LNCAP (cell line): Measurements from ENCODE around the gene DPEP3.

ENCODE experiments used
- TF ChIP-seq, protein P1 (sequence below): fragments of 450-650 bp; IDR thresholded peaks from 2 replicates; pipeline ENCODE4 v1.5.1; 2017; ENCODE audit warnings: mild to moderate bottlenecking

Gene DPEP3

DNA sequence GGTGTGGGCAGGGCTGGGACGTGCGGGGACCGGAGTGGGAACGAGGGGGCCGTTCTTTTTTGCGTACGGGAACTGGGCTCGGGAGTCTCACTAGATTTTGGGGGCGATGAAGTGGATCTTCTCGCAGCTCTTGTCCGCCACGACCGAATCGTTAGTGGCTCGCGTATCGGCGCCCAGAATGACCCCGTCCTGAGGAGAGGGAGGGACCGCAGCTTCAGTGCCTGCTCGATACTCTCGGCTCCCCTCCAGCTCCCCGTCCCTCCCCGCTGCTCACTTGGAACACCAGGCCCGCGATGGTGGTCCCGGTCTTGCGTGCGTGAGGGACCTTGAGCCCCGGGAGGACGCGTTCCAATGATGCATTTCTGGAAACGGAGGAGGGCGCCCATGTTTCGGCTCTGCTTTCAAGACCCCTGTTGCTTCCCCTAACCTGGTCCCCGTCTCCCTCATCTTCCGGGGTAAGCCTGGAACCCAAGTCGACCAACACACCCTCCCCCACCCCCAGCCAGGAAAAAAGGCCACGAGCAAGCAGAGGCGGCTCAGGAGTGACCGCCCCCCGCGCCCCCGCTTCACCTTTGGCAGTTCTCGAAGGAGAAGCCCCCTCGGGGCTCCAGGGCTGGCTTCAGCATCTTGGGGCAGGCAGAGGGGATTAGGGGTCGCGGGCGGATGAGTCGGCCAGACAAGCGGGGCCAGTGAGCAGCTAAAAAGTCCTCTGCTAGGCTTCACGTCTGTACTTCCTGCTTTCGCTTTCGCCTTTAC, 44.0 kb downstream of the DPEP3 start, which contains the start of gene PSMB10:
TSS of gene PSMB10 (minus strand) at position 727 of the 756 bp plus-strand sequence. CDS start at position 626, 101 bp downstream.
- TF ChIP-seq, protein P1, sequence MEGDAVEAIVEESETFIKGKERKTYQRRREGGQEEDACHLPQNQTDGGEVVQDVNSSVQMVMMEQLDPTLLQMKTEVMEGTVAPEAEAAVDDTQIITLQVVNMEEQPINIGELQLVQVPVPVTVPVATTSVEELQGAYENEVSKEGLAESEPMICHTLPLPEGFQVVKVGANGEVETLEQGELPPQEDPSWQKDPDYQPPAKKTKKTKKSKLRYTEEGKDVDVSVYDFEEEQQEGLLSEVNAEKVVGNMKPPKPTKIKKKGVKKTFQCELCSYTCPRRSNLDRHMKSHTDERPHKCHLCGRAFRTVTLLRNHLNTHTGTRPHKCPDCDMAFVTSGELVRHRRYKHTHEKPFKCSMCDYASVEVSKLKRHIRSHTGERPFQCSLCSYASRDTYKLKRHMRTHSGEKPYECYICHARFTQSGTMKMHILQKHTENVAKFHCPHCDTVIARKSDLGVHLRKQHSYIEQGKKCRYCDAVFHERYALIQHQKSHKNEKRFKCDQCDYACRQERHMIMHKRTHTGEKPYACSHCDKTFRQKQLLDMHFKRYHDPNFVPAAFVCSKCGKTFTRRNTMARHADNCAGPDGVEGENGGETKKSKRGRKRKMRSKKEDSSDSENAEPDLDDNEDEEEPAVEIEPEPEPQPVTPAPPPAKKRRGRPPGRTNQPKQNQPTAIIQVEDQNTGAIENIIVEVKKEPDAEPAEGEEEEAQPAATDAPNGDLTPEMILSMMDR = no peak

DNA sequence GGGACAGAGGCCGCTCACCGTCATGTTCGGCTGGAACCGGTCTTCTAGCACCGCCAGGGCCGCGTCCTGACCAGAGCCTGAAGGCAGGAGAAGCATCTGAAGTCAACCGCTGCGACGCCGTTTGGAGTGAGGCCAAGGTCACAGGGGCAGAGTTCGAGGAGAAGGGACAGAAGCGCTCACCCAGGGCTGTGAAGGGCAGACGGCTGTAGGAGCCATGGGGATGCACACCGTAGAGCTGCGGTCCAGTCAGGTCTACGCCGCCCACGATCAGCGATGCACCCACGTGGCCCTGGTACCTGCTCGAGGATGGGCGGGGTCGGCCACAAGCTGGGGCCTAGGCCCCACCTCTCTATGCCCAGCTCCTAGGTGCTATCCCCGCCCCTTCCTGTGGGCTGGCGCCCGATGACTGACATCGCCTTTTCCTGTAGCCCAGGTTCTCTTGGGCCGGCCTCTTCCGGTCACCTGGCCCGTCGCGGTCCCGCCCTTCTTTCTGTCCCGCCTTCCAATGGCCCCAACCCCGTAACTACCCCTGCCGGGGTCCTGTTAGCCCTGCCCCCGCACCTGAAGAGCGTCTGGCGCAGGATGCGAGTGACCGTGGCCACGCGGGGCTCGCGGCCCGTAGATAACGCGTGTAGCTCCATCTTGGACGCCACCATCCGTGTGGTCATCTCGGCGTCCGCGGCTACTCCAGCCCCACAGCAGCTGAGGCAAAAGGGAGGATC, 44.7 kb downstream of the DPEP3 start:
- TF ChIP-seq, protein P1 = no peak

- TF ChIP-seq, protein P1 = no peak
Measured at GRCh38 chr16:67935101-67935401, 45.2 kb downstream of the DPEP3 start.

DNA sequence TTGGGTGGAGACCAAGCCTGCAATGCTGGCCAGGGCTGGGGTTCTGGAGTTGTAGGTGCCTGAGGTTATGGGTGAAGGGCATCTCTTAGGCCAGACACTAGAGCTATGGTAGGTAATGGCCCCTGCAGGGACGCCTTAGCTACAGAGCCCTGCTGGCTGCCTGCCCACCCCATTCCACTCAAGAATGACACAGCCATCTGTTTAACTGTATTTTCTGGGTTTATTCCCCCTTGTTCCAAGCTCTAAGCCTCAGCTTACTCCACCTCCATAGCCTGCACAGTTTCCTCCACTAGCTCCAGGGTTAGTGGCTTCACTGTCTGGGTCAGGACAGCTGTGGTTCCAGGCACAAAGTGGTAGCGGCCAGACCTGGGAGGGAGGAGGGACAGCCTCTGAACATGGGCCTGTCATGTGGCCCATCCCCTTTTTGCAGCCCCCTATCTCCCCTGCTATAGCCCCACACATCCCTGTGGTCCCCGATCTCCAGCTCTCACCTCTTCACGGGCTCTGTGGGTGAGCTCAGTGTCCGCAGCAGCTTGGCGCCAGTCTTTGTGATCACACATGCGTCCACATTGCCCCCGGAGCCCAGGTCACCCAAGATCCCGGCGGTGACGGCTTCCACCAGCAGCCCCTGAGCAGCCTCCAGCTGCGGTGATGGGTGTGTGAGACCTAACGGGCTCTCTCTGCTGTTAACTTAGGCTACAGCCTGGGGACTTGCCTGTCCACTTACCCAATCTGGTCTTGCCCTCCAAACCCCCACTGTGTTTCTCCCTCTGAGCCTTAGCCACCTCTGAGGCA, 45.8 kb downstream of the DPEP3 start:
- TF ChIP-seq, protein P1 = no peak

DNA sequence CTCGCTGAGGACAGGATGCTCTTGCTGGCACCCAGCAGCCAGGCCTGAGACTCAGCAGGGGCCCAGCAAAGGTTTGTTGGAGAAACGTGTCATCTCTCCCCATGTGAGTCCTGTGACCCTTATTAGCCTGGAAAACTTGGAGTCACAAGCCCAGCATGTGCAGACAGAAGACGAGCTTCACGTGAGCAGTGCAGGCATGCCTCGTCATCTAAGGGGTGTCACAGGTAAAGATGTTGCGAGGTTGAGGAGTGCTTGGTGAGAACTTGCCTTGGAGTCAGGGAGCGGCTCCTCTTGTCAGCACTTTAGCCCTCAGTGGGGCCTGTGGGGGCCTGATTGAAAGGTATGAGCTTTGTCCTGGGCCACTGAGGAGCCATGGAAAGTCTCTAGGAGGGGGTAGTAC, 46.5 kb downstream of the DPEP3 start:
- TF ChIP-seq, protein P1 = no peak

- TF ChIP-seq, protein P1 = no peak
Measured at GRCh38 chr16:67932462-67932840, 47.8 kb downstream of the DPEP3 start.

- TF ChIP-seq, protein P1 = no peak
Measured at GRCh38 chr16:67931712-67932461, 48.4 kb downstream of the DPEP3 start, which contains the start of gene CTRL. TSS of gene CTRL (minus strand) at chr16:67931862. CDS start at chr16:67931852, 10 bp downstream.
